MM.1S (cell line): ENCODE data around the gene ZNF710.

Source experiments
- DNase-seq: peaks from one replicate; pipeline ENCODE4 v3.0.0-alpha.2; 2015
- H2AFZ ChIP-seq: fragments of 300-600 bp; sonication (generic); 2 replicates; pipeline ENCODE4 v1.6.0; 2016; ENCODE audit warnings: antibody characterized with exemption, low read length
- H3F3A ChIP-seq: fragments of 300-600 bp; sonication (generic); 2 replicates; pipeline ENCODE4 v1.6.1; 2016; ENCODE audit warnings: mild to moderate bottlenecking, antibody characterized with exemption, low read length, moderate library complexity, mixed read lengths; ENCODE audit not compliant: insufficient read depth
- H3K27ac ChIP-seq: fragments of 300-600 bp; sonication (generic); 2 replicates; pipeline ENCODE4 v1.5.1; 2016; ENCODE audit warnings: mild to moderate bottlenecking, low read length
- H3K27me3 ChIP-seq: fragments of 300-600 bp; sonication (generic); replicated peaks from 2 replicates; pipeline ENCODE4 v1.6.0; 2016; ENCODE audit warnings: low read length; ENCODE audit not compliant: insufficient read depth
- H3K36me3 ChIP-seq: fragments of 300-600 bp; sonication (generic); replicated peaks from 2 replicates; pipeline ENCODE4 v1.6.1; 2016; ENCODE audit warnings: mild to moderate bottlenecking, low read length, mixed read lengths; ENCODE audit not compliant: insufficient read depth
- H3K4me1 ChIP-seq: fragments of 300-600 bp; sonication (generic); 2 replicates; pipeline ENCODE4 v1.6.1; 2016; ENCODE audit warnings: low read length, mixed read lengths
- H3K4me2 ChIP-seq: fragments of 300-600 bp; sonication (generic); 2 replicates; pipeline ENCODE4 v1.6.0; 2016; ENCODE audit warnings: low read depth, low read length
- H3K4me3 ChIP-seq: fragments of 300-600 bp; sonication (generic); 2 replicates; pipeline ENCODE4 v1.5.1; 2016; ENCODE audit warnings: low read length, mixed read lengths
- H3K79me2 ChIP-seq: fragments of 300-600 bp; sonication (generic); 2 replicates; pipeline ENCODE4 v1.6.1; 2016; ENCODE audit warnings: mixed run types, low read length, mixed read lengths
- H3K9ac ChIP-seq: fragments of 300-600 bp; sonication (generic); 2 replicates; pipeline ENCODE4 v1.6.1; 2016; ENCODE audit warnings: low read length, mixed read lengths
- H3K9me2 ChIP-seq: fragments of 300-600 bp; sonication (generic); replicated peaks from 2 replicates; pipeline ENCODE4 v1.6.1; 2016; ENCODE audit warnings: mild to moderate bottlenecking, low read length, mixed read lengths; ENCODE audit not compliant: insufficient read depth
- H3K9me3 ChIP-seq: fragments of 300-600 bp; sonication (generic); replicated peaks from 2 replicates; pipeline ENCODE4 v1.6.1; 2016; ENCODE audit warnings: mild to moderate bottlenecking, low read length, mixed read lengths; ENCODE audit not compliant: insufficient read depth
- H4K20me1 ChIP-seq: fragments of 300-600 bp; sonication (generic); 2 replicates; pipeline ENCODE4 v1.6.1; 2016; ENCODE audit warnings: mild to moderate bottlenecking, low read length, moderate library complexity, mixed read lengths; ENCODE audit not compliant: insufficient read depth
- CTCF ChIP-seq: fragments of 300-600 bp; sonication (generic); IDR thresholded peaks from 2 replicates; pipeline ENCODE4 v1.5.1; 2016; ENCODE audit warnings: antibody characterized with exemption, low read length, mixed read lengths
- EZH2 ChIP-seq: fragments of 300-600 bp; sonication (generic); optimal IDR thresholded peaks from 2 replicates; pipeline ENCODE3; 2017; ENCODE audit warnings: low read depth, mild to moderate bottlenecking, antibody characterized with exemption, low read length, mixed read lengths
- EZH2phosphoT487 ChIP-seq: fragments of 300-600 bp; sonication (generic); IDR thresholded peaks from 2 replicates; pipeline ENCODE4 v1.6.1; 2018; ENCODE audit warnings: antibody characterized with exemption, low read length

ZNF710 gene

DNA sequence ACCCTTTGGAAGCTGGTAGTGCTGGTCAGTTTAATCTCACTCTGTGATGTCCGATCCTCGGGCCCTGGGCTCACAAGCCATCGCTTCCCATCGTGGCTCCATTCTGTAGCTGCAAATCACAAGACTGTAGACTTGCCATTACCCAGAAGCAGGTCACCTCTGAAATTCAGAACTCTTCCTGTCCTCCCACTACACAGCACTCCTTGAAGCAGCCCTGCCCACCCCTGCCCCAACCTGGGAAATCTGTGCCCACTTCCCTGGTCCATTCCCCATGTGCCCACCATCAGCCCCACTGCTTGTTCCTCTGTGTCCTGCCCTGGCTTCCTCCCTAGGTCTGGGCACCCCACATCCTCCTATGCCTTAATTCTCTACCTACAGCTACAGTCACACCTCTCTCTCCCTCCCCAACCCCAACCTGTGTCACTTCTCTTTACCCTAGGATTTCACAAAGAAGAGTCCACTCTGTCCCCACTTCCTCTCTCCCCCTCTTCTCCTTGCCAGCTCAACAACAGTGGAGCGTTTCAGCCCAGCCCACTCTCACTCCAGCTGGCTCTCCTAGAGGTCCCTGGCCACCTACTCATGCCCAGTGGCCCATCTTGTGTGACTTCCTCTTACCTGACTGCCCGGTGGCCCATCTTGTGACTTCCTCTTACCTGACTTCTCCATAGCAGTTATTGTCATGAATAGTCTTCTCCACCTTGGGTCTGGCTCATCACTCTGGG is 8.3 kb downstream of the ZNF710 start:
- Histone ChIP-seq H3K9me3 (no peaks in the 10 kb centered on the region), H3K27ac (no peak overlapping the region), H3K27me3 (no peaks in the 10 kb centered on the region), H3K9me2 (no peaks in the 10 kb centered on the region), H3K4me3 (no peak overlapping the region), H3K4me1 (peaks cover 17% of the 10 kb centered on the region), H4K20me1 (no peaks in the 10 kb centered on the region), H2AFZ (no peak overlapping the region), H3K9ac (no peak overlapping the region), H3K4me2 (no peak overlapping the region), H3F3A (no peaks in the 10 kb centered on the region), H3K36me3 (no peaks in the 10 kb centered on the region), H3K79me2 (peaks cover 95% of the 10 kb centered on the region)
- TF ChIP-seq EZH2phosphoT487 = no peak
- TF ChIP-seq CTCF = no peak
- no peak for TF ChIP-seq EZH2
- DNase-seq = no peak

GRCh38 chr15:90011705-90012104 is 10.6 kb downstream of the ZNF710 start:
- Histone ChIP-seq H3F3A (peaks cover 5% of the 10 kb centered on the region; the same call in 1 of the 2 replicates), H3K9ac (no peak overlapping the region), H3K4me3 (no peak overlapping the region), H3K27me3 (no peaks in the 10 kb centered on the region), H3K9me3 (no peaks in the 10 kb centered on the region), H3K4me1 (peaks cover 24% of the 10 kb centered on the region), H3K4me2 (no peak overlapping the region), H3K9me2 (no peaks in the 10 kb centered on the region), H2AFZ (no peak overlapping the region), H3K79me2 (peaks cover 97% of the 10 kb centered on the region), H4K20me1 (no peaks in the 10 kb centered on the region), H3K36me3 (no peaks in the 10 kb centered on the region), H3K27ac (no peak overlapping the region)
- DNase-seq = no peak
- TF ChIP-seq EZH2 (no peak), CTCF (no peak), EZH2phosphoT487 (no peak)

DNA sequence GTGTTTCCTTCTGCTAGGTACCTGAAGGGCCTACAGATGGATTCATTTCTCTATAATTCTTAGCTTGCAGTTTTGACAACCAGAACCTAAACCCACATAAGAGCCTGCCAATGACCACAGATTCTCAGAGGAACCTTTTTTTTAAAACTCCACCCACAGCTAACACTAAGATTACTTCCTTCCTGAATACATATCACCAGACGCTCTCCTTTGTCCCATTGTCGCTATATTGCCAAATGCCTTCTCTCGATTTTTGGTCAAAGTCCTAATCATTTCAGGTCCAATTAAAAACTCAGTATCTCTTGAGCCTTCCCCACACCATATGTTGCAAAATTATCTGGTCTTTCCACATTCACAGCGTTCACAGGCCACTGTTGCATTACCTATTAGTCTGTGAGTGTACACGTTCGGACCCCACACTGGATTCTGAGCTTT is 12.4 kb downstream of the ZNF710 start:
- no peak for DNase-seq
- H3K4me1 ChIP-seq = peaks cover 14% of the 10 kb centered on the region
- H3K4me2 ChIP-seq = no peak overlapping the region
- peaks cover 8% of the 10 kb centered on the region; the same call in 1 of the 2 replicates for H3F3A ChIP-seq
- no peaks in the 10 kb centered on the region for H3K9me2 ChIP-seq
- TF ChIP-seq CTCF (no peak), EZH2 (no peak), EZH2phosphoT487 (no peak)
- H3K9ac ChIP-seq = no peak overlapping the region
- H4K20me1 ChIP-seq = no peaks in the 10 kb centered on the region
- H3K27ac ChIP-seq = no peak overlapping the region
- H2AFZ ChIP-seq = no peak overlapping the region
- no peaks in the 10 kb centered on the region for H3K27me3 ChIP-seq
- H3K79me2 ChIP-seq = peaks cover 98% of the 10 kb centered on the region
- no peaks in the 10 kb centered on the region for H3K9me3 ChIP-seq
- no peaks in the 10 kb centered on the region for H3K36me3 ChIP-seq
- no peak overlapping the region for H3K4me3 ChIP-seq
